Activated CD4-positive, alpha-beta T cell treated with anti-CD3 and anti-CD28 coated beads, Interleukin-2, amount 50 U/mL, for 1 hour (primary cell): ENCODE results near the gene ALG5.

Experiments used
- DNase-seq: peaks from one replicate; pipeline ENCODE4 v3.0.0-alpha.2; 2020

ALG5 gene

DNA sequence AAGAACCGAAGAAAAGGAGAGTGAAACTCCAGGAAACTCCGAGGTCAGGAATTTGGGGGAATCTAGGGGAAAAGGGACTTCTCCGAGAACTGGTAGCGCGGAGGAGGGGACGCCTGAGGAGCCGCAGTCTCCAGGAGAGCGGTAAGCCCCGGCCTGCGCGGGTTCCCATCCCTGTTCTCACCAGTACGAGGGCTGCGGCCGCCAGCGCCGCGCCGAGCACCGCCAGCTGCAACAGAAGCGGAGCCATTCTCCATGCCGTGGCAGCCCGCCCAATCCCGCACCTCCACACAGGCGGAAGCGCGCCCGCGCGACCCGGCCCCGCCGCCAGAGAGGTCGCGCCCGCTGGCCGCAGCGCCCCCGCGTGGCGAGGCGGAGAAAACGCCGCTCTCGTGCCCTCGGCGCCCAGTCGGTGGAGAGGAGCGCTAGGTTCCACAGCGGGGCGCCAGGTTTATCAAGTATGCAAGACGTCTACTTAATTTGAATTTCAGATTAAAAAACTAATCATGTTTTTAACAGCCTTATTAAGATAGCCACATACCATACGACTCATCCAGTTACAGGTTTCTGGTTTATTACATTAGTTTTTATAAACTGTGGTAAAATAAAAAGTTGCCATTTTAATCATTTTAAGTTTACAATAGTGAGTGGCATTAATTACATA lies at the start of gene ALG5:
TSS of gene ALG5 (minus strand) at position 287 of the 661 bp plus-strand sequence. CDS start at position 247, 40 bp downstream.
- DNase-seq: peak; percentile 91

- DNase-seq: no peak
Observed at GRCh38 chr13:37047846-37048245, 48.7 kb upstream of the ALG5 start.

DNA sequence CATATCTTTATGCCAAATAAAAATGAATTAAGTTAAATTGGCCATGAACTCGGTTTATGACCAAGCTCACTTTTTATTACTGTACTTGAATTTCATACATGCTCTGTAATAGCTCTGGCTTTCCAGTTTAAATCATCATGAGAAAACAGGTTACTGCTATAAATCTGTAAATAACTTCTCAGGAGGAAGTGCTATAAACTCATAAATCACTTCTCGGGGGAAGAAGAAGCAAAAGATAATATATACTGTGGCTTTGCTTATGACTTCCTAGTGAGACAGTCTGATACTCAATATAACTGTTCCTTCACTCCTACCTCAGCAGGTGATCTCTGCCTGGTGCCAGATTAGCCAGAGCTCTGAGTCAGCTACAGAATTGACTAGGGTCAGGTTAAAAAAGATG lies 47.9 kb upstream of the ALG5 start:
- no peak for DNase-seq

GRCh38 chr13:37046062-37046461 lies 46.9 kb upstream of the ALG5 start:
- no peak for DNase-seq

GRCh38 chr13:37040789-37041188 lies 41.6 kb upstream of the ALG5 start:
- DNase-seq: no peak

- DNase-seq: no peak
Observed at GRCh38 chr13:37039896-37040295, 40.8 kb upstream of the ALG5 start.

DNA sequence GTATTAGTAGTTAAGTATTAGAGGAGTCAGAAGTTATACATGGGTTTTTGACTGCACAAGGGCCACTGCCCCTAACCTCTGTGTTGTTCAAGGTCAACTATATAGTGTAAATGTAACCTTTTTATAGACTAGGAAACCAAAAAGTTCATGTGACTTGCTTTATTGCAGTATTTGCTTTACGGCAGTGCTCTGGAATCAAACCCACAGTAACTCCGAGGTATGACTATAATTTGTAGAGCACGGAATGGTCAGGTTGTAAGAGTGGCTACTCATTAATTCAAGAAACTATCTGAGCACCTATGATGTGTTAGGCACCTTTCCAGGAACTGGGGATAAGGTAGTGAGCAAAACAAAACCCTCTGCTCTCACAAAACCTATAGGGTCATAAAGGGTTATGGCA lies 38.1 kb upstream of the ALG5 start:
- DNase-seq: no peak

- no peak for DNase-seq
Observed at GRCh38 chr13:37029617-37030016, 30.5 kb upstream of the ALG5 start.

- DNase-seq: no peak
Observed at GRCh38 chr13:37027639-37028038, 28.5 kb upstream of the ALG5 start.

- DNase-seq: no peak
Observed at GRCh38 chr13:37026771-37027170, 27.6 kb upstream of the ALG5 start.

DNA sequence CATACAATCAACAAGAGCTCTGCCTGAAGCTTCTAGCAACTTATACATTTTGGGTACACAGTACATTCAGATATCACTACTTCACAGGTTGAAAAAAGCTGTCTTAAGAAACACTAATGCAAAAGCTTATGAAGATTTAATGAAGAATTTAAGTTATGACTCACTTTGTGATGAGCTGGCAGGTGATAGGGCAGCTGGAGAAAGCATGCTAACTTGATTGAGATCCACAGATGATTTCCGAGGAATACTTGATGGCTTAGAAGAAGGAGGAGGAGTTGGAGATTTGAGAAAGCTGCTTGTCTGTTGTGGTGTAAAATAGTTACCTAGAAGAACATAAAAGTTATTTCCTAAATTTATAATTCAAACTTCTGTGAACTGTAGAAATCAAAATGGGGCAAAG lies 24.7 kb upstream of the ALG5 start:
- no peak for DNase-seq

- DNase-seq: no peak
Observed at GRCh38 chr13:37014609-37015008, 15.5 kb upstream of the ALG5 start.

- DNase-seq: no peak
Observed at GRCh38 chr13:37011788-37012187, 12.6 kb upstream of the ALG5 start.

DNA sequence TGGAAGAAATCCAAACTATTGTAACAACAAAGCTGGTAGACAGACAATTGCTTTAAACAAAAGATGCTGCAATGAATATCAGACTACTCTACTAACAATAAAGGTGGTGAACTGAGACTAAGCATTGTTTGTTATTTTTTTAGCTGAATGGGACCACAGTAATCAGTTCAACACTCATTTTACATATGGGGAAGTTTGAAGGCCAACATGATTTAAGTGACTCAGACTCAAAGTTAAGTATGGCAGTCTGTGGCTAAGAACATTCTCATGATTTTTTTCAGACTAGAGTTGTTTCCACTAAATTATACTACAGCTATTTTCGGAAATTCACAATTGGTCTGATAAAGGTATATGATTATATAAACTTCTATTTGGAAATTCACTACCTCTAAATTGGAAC lies 11.9 kb upstream of the ALG5 start:
- DNase-seq: no peak

GRCh38 chr13:37010424-37010823 lies 11.3 kb upstream of the ALG5 start:
- DNase-seq: no peak

DNA sequence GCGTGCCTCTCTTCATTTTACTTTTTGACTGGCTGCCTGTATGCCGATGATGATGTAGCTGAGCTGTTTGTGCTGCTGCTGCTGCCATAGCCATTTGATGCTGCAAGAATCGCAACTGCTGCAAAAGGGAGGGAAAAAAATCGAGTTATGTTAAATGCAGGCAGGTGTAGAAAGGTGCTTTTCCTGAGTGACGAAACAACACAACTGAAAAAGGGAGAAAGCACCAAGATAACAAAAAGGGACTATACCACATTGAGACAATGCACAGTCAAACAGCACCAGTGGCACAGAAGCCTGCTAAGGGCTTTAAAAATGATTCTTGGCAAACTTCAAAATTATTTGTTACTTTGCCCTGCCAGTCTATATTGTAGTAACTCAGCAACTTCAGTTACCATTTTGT lies 10.6 kb upstream of the ALG5 start:
- DNase-seq: no peak

- no peak for DNase-seq
Observed at GRCh38 chr13:37001921-37002250, 2.7 kb upstream of the ALG5 start.

- DNase-seq: peak; percentile 24
Observed at GRCh38 chr13:36998624-36999041, 507 bp downstream of the ALG5 start.

DNA sequence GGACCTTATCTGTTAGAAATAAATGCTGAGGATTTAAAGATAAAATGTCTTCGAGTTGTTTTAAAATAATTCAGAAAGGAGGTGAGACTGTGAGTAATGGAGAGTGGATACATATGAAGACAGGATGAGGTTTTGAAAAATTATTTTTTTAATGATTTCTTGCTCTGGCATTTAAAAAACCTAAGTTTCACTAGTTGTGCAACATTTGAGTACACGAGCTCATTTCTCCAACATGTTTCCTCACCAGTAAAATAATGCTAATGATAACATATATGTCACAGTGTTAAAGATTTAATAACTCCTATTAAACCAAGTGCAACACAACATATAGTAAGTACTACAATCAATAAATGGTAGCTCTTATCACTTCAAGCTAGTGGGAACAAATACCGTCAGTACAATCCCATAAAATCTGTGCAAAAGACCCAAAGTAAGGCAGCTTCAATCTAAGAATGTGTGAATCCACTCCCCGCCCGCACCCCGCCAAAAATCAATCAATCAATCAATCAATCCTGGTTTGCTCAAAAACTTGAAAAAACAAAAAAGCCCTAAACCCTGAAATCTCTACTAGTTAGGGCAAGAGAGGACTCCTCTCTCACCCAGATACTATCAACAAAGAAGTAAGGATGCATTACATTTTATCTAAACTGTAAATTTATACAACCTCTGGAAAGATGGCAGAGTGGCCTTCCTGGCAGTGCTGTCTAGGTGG lies 1.3 kb downstream of the ALG5 start:
- no peak for DNase-seq

- no peak for DNase-seq
Observed at GRCh38 chr13:36992362-36992761, 6.8 kb downstream of the ALG5 start.

- DNase-seq: no peak
Observed at GRCh38 chr13:36986462-36987240, 12.5 kb downstream of the ALG5 start.

DNA sequence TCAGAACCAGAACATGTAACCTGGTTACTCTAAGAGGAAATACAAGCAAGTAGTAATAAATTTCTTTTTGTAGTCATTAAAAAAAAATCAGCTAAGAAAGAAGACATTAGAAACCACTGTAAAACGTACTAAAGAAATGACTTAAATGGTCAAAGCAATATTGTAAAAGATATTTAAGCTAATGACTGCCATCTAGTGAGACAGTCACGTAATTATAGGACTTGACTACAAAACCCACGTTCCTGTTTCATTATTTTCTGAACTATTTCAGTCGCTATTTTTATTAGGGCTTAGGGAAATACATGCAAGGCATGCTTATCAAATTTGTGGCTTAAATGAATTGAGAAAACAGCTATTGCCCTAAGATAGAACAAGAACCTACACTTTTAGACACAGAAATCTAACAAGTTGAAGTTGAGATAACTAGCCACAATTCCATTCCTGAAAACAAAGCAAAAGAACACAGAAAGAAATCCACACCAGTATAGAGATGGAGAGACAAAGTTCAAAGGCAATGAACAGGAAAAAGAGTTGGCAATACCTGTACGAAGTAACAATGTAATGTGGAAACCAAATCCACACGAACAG lies 17.9 kb downstream of the ALG5 start:
- DNase-seq: no peak

DNA sequence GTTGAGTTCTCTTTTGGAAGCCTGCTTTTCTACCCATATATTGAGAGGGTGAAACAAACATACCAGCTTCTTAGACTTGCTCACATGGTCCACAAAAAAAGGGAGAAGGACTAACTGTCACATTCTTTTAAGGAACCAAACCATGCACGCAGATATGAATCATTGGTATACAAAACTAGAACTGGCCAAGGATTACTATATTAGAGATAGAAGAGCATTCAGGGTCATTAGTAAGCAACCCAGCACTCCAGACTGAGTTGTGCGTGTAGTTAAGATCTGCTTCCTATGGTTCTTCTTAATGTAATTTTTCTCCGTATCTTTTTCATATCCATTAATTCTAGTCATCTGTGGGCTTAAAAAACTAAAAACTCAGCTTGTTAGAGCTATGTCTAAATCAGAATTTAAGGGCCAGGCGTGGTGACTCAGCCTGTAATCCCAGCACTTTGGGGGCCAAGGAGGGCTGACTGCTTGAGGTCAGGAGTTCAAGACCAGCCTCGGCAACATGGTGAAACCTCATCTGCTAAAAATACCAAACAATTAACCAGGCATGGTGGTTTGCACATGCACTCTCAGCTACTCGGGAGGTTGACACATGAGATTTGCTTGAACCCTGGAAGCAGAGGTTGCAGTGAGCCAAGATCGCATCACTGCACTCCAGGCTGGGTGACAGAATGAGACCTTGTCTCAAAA lies 19.6 kb downstream of the ALG5 start:
- DNase-seq: no peak
